T-helper 2 cell treated with Interferon-gamma antibody and Interleukin-4, amounts not matched to agents 100 ng/mL and 5 ng/mL, for 36 hours (primary cell): ENCODE measurements around the gene ABHD12. TPM values are rescaled to one million over a fixed set of nuclear protein-coding genes. Genes with fewer than 3 reads are reported as not detected.
"Not testable (repeated sequence)": the region's sequence is repeated elsewhere in the genome, so short reads cannot be mapped to it uniquely, and the experiment has no call there.

Source experiments
- intact Hi-C: fragments of 100-400 bp; cut with micrococcal nuclease; formaldehyde crosslinking; loops from one replicate; pipeline ENCODE4 v1.15.1; 2023
- total RNA-seq: library from RNA; stranded (reverse); gene quantifications from 2 replicates; pipeline ENCODE4 v1.2.3, GENCODE V29; 2022

The ABHD12 gene
- total RNA-seq: 28.4 and 30.5 TPM in 2 replicates

DNA sequence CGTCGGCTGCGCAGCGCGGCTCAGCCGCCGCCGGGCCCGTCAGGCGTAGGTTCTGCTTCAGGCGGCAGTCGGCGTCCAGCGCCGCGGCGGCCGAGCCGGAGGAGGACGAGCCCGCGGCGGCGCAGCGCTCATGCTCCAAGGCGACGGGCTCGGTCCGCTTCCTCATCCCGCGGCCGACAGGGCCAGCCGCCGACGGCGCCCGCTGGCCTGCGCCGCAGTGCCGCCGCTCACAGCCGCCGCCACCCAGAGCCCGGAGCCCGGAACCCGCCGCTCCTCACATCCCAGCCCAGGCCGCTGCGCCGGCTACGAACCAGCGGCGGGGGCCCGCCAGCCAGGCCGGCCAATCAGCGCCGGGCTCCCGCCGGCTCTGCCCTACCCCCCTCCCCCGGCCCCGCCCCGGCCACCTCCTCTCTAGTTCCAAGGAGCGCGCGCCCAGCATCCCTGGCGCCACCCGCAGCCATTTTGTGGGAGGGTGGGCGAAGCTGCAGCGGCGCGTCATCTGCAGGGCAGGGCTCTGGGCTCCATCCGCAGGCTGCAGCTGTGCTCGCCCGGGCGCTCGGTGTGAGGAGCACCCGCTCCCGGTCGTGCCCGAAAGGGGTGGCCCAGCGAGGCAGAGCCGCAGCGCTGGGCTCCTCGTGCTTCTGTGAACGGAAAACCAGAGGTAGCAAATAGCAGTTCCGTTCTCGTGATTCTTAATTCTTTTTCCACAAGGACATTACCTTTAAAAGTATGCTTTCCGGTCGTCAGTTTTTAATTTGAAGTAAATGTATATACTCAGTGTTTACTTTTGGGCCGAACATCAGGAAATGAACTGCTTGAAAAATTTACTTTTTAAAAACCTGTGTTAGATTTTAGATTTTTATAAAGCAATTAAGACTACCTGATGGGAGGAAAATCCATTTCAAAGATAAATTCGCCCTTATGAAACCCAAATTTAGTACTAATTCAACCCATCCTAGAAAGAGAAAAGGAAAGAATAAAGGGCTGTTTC is at the start of gene ABHD12:
ABHD12 (minus strand) TSS at position 298 of the 991 bp plus-strand sequence; CDS start at position 166, 132 bp downstream.
- intact Hi-C loops: loop anchor here (1.0 to 2.0 kb wide), 9 partner anchors 16 to 442 kb away; partner anchors contain the start of genes APMAP, CST7, ENTPD6 and GINS1

DNA sequence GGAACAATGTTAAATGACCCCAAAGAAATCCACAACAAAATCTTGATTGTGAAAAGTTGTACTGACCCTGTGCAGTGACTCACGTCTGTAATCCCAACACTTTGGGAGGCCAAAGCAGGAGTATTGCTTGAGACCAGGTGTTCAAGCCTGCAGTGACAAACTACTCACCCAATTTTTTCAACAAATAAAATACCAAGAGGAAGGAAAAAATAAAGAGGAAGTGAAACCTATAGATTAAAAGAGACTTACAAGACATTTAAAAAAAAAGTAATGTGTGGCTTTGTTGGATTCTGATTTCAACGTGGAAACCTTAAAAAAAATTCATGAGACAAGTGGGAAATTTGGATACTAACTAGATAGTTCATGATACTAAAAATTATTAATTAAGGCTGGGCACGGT is 48.7 kb upstream of the ABHD12 start:
- intact Hi-C loops: no loop called here

DNA sequence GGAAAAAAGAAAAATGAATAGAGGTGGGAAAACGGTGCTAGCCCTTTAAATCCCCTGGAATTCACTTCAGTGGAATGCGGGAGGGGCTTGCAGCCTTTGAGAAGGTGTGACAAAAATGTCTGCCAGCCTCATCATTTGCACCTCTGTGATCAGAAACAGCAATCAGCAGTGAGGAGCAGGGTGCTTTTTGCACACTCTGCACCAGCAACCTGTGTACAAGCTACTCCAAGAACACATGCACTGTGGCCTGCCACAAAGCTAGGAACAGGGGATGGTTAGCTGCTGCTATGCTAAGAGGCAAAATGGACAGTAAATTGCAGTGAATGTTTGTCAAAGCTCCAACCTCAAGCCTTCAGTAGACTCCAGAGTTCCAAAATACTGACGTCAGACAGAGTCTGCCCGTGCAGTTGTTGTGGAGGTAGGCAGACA is 46.5 kb upstream of the ABHD12 start:
- intact Hi-C loops: no loop called here

DNA sequence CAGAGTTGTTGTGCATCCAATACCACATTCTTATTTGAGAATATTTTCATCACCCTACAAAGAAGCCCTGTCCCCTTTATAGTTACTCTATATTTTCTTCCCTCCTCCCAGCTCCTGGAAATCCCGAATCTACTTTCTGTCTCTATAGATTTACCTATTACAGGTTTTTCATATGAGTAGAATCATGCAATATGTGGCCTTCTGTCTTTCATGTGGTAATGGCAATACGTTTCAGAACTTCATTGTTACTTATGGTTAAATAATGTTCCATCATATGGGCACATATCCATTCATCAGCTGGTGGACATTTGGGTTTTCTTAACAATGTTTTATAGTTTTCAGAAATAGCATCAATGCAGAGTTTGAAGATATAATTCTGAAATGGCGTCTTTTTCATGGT is 33.9 kb upstream of the ABHD12 start:
- intact Hi-C loops: no loop called here

DNA sequence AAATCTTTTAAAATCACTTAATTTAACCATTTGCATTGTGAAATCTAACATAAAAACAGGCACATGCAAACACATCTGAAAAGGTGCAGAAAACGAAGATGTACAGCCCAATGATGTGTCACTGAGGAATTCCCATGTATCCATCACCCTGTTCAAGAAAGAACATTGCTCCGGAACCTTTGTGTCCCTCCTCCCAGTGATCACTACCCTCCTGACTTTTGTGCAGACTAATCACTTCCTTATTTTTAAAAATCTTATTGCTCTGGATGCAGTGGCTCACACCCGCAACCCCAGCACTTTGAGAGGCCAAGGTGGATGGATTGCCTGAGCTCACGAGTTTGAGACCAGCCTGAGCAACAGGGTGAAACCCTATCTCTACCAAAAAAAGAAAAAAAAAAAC is 31.4 kb upstream of the ABHD12 start:
- intact Hi-C loops: no loop called here

DNA sequence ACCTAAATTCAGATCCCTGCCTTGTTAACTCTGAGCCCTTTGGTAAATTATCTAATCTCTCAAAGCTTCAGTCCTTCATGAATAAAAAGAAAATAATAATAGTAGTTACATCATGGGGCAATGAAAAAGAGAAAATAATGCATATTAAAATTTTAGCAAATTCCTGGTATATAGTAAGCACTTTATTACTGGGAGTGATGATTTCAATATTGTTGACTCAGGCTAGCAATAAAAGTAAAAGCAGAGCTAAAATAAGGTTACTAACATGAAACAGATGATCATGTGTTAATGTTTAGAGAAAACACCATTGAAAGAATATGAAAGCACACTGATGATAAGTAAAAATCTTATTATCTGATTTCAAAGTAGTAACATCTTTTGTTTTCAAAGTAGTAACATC is 30.5 kb upstream of the ABHD12 start:
- intact Hi-C loops: no loop called here

DNA sequence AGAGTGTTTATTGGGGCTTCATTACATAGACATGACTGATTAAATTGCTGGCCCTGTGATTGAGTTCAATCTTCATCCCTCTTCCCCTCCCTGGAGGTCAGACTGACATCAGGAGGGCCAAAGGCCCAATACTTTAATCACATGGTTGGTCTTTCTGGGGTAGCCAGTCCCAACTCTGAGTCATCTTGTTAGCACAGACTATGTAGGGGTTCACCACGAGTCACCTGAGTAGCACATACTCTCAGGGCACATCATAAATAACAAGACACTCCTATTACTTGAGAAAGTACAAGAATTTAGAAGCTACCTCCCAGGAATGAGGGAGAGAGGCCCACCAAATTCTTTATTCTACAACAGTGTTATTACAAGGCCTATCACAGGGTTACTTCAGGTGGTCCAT is 28.1 kb upstream of the ABHD12 start:
- intact Hi-C loops: no loop called here

DNA sequence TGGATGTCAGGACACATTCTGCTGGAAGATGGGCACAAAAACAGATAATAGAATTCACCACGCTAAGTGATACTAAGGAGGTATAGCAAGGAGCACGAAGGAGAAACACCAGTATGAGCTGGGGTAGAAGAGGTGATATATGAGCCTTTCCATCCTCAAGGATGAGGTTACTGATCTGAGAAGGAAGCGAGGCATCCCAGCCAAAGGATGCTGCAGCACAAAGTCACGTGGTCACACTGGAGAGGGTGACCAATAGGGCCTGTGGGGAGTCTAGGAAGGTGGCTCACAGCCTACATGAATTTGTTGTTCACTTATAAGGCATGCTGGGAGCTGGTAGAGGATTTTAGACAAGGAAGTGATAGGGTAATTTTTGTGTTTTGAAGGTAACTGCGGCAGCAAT is 18.3 kb upstream of the ABHD12 start:
- intact Hi-C loops: loop anchor here (5.0 kb wide), 4 partner anchors 212 to 458 kb away; partner anchors contain the start of genes ACSS1, ENTPD6 and NANP

DNA sequence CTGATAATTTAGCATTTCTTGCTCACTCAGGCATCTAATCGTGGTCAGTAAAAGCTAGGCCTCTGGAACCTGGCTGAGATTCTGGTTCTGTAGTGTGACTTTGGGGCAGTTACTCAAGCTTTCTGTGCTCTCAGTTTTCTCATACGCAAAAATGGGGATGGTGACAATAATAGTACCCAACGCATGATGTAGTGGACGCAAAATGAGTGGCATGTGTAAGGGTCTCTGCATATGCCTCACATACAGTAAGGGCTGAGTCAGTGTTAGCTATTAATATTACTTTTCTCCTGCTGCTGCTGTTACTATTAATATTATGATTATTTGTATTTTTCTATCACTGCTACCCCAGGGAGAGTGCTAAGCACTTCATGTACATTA is 17.5 kb upstream of the ABHD12 start:
- intact Hi-C loops: loop anchor here (5.0 kb wide), 4 partner anchors 211 to 459 kb away; partner anchors contain the start of genes ACSS1, ENTPD6 and NANP

DNA sequence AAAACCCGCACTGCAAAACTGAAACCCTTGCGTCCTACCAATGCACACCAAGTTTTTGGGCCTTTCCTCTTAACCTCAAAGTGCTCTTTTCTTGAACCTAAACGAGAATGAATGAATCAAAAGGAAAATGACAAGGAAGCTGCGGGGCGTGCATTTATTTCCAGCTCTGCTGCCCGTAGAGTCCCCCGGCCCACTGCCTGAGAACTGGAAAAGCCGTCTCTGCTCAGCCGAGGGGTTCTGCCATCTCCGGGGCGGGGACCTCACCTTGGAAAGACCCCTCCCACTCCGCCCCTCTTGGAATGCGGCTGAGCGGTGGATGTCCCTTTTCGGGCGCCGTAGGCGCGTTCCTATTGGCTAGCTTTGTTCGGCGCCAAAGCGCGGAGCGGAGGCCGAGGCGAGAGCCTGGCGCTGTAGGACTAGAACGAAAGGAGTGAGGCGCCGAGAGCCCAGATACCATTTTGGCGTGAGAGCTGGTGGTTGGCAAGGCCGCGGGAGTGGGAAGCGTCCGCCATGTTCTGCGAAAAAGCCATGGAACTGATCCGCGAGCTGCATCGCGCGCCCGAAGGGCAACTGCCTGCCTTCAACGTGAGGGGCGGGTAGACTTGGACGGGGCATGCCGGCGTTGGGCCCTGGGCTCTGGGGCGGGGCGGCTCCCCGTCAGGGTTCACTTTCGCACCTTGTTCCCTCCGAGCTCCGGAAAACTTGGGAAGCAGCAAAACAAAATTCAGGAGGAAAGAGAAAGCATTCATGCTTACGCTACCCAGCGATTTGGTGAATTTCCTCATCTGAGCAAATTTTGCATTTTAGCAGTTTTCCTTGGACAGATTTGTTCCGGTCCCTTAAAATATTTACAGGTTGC is 16.9 kb upstream of the ABHD12 start, which contains the start of gene GINS1:
GINS1 (plus strand) TSS at position 363 of the 859 bp plus-strand sequence; CDS start at position 511, 148 bp downstream.
- intact Hi-C loops: loop anchor here (1.0 to 5.0 kb wide), 6 partner anchors 17 to 460 kb away; partner anchors contain the start of genes ABHD12, ACSS1, ENTPD6 and NANP

DNA sequence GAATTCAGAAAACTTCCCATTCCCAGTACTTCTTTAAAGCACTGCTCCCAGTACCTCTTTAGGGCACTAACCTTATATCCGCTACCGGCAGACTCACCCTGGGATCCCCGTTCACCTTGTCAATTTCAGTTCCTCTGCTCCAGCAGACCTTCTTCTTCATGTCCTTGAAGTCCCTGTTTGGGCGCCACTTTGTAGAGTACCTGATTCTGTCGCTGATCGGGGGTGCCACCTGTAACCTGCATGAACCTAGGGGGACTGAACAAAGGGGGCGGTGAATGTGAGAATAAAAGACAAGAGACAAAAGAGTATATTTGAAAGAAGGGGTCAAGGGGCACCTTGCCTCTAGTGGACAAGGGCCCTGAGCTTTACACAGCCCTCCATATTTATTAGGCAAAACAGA is 11.9 kb upstream of the ABHD12 start:
- intact Hi-C loops: no loop called here

DNA sequence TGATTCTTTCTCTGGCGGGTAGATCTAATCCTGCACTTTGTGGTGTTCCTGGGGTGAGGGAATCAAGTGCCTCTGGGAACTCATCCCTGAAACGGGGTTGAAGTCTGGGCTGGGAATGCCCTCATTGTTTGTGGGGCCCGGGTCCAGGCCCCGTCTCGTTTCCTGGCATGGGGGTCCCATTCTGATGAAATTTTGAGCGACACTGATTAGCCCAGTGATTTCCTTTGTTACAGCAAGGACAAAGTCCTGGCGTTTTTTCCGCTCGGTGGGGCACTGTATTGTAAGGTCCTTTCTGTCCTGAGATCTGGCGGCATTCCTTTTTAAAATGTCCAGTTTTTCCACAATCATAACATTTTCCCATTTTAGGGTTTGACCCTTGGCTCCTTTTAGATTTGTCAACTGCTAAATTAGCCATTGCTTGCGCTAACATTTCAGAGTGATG is 9.7 kb upstream of the ABHD12 start:
- intact Hi-C loops: not testable (repeated sequence)

DNA sequence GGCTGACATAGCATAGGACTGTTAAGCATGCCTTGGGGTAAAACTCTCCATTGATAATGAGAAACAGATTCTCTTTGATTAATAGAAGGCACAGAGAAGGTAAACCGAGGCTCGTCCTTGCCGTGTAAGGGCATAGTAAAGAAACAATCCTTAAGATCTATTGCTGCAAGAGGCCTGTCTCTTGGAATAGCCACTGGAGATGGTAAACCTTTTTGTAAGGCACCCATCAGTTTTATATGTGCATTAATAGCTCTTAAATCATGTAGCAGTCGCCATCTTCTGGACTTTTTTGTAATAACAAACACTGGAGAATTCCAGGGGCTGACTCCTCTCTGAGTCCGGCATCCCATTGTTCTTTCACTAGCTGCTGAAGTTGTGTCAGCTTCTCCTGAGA is 8.4 kb upstream of the ABHD12 start:
- intact Hi-C loops: loop anchor here (1.0 to 2.0 kb wide), 3 partner anchors 88 to 404 kb away; no protein-coding TSS in a partner anchor

DNA sequence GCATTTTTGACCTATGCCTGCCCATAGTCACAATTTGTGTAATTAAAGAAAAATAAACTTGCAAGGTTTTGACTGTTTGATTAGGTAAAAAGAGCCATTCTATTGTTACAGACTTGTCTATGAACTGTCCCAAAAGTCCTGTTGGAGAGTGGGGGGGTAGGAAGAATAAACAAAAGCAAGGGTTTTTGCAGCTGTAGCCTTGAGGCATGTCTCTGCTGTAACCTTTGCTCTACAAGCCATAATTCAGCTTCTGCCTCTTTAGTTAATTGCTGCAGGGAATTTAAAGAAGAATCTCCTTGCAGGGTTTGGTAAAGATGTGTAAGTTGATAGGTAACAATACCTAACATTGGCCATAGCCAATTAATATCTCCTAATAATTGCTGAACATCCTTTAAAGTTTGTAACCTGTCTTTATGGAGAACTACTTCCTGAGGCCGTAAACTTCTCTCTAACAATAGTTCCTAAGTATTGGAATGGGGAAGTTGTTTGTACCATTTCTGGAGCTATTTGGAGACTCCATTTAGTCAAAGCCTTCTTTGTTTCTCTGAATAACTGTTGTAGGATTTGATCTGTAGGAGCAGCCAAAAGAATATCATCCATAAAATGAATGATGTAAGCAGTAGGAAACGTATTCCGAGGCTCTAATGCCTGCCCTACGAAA is 7.9 kb upstream of the ABHD12 start:
- intact Hi-C loops: loop anchor here (1.0 to 2.0 kb wide), 3 partner anchors 88 to 404 kb away; no protein-coding TSS in a partner anchor

DNA sequence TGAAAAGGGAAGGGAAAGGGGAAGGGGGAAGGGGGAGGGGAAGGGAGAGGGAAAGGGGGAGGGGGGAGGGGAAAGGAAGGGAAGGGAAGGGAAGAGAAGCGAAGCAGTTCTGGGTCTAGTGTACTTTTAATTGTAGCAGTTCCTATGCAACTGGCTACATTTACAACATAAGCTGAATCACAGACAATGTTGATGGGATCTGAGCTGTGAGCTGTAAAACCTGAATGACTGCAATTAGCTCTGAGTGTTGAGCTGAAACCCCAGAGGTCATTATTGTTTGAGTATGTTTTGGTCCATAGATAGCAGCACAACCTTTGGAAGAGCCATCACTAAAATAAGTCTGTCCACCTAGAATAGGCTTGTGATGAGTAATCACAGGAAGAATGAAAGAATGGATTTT is 7.2 kb upstream of the ABHD12 start:
- intact Hi-C loops: loop anchor here (2.0 kb wide), 2 partner anchors 87 to 403 kb away; no protein-coding TSS in a partner anchor

DNA sequence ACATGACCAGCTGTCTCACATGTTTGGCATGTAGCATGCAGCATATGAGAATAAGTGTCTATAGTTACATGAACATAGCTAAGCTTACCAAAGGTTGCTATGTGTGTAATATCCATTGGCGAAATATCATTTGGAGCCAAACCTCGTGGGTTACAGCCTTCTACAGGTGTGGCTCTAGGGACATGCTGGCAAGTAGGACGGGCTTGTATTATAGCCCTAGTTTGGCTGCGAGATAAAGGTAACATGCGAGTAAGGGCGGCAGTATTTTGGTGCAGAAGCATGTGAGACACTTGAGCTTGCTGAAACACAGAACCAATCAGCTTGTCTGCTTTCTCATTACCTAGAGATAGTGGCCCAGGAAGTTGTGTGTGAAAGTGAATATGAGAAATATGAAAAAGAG is 6.5 kb upstream of the ABHD12 start:
- intact Hi-C loops: no loop called here

DNA sequence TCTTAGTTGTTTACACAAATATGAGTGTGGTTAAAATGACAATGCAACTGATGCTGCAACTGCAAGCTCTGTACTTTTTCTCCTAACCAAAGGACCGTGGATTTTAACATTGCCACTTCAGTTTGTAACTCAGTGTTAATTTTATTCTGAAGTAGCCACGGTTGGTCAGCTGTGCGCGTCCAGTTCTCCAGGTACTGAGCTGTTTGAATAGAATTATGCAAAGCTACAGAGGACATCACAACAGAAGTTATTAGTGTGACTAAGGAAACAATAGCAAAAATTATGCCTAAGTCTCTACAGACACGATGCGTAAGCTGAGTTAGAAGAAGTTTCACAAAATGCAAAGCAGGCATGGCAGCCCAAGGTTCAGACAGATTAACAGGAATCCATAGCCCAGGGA is 4.4 kb upstream of the ABHD12 start:
- intact Hi-C loops: no loop called here

DNA sequence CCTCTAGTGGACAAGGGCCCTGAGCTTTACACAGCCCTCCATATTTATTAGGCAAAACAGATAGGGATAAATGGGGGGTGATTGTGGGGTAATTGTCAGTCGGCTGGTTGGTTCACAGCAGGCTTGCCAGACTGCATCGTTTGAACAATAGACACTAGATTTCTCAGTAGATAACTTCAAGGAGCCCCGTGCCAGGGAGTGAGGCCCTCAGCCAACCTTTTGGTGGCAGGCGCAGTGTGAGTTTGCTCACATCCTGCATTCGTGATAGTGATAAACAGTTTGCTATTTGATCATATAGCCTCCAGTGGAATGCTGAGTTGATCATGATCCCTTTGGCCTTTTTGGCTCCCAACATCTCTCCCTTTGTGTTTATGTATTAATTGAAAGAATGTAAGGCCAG is 3.6 kb upstream of the ABHD12 start:
- intact Hi-C loops: no loop called here

DNA sequence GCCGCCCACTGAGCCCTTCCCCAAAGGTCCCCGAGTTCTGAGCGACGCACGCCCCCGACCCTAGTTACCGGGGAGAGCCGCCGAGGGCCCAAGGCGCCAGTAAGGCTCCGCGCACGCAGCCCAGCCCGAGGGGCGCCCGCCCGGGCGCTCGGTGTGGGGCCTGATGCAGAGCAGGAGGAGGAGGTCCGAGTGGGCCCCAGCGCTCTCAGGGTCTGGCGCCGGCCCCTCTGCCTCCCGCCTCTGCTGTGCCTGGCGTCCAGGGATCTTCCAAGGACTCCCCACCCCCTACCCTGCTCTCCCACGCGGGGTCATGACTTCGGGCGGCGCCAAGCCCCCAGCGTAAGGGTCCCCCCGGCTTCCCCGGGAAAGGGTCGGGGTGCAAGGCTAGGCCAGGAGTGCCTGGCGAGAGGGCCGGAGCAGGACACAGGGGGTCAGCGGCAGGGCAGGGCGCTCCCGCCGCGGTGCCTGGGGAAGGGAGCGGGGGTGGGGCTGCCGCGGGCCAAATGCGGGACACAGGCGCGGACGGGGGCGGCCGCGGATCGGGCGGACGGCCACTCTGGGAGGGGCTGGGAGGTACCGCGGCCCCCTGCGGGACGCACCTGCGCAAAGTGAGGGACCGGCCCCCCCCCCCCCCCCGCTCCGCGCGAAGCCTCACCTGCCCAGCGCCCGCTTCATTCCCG is 637 bp downstream of the ABHD12 start:
- intact Hi-C loops: loop anchor here (1.0 to 2.0 kb wide), 9 partner anchors 17 to 441 kb away; partner anchors contain the start of genes APMAP, CST7, ENTPD6 and GINS1

DNA sequence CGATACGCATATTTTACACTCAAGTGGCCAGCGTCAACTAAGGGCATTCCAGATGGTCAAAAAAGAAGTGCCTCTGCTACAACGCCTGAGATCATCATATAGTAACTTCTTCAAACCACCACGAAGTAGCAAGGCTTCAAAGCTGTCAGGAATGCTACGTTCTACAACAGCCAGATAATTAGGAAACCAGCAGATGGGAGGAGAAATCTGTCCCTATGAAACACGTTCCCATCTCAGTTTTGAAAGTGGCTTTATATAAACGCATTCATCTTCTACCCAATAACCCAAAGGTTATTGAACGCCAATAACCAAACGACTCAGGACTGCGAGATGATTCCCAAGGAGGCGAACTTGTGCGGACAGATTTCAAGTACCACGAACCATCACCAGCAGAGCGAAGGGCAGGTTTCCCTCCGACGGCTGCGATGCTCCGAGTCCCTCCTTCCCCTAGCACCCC is 1.2 kb downstream of the ABHD12 start:
- intact Hi-C loops: no loop called here
